CD4-positive, alpha-beta T cell treated with Interleukin-4 for 1 hour (primary cell): ENCODE results near the gene IL1RAPL1.

Experiments used
- DNase-seq, 2 donors: peaks; one replicate each; pipeline ENCODE4 v3.0.0-alpha.2; 2020 to 2022

IL1RAPL1 gene

DNA sequence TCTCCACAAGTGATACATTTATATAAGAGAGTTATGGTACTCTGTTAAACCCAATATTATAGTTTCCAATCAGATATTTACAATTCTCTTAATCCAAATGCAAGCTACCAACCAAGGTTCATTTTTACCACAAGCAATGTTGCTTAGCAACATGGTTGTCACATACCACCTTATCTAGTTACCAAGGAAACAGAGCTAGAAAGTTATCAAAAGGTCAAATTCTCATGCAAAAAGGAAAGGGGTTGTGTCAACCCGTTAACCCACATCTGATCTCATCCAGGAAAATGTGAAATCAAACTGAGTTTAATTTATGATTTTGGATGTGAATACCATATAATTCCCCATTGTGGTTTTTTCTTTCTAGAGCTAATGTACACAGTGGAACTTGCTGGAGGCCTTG, 1354.0 kb downstream of the IL1RAPL1 start:
- no peak for DNase-seq

DNA sequence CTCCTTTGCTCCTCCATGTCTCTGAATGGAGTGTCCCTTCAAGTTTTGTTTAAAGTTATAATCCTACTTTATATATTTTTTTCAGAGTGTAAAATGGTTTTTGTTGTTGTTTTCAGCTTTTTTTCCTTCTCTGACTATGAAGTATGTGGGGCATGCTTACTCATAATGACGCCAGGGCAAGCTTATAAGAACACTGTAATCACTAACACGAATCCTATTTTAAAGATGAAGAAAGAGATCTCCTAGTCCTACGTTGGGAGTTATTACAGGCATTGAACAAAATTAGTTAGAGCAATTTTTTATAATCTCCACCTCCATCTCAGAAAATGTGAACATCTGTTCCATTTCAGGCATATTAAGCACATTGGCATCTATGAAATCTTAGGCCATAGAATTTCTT, 1360.0 kb downstream of the IL1RAPL1 start:
- no peak for DNase-seq

DNA sequence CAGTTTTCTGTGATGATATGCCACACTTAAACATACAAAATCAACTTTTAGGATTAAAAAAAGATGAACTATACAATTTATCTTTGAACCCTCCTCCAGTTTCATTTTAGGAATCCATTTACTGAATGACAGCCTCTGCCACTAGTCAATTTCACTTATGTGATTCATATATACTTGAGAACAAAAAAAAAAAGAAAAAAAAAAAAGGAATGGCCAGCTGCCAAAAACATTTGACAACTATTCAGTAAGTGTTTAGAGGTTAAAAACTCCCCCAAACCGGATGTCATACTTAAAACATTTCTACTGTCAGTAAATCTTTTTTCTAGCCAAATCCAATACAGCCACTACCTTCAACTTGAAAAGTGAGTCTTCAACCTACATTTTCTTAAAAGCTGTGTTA, 1361.4 kb downstream of the IL1RAPL1 start:
- DNase-seq = no peak

DNA sequence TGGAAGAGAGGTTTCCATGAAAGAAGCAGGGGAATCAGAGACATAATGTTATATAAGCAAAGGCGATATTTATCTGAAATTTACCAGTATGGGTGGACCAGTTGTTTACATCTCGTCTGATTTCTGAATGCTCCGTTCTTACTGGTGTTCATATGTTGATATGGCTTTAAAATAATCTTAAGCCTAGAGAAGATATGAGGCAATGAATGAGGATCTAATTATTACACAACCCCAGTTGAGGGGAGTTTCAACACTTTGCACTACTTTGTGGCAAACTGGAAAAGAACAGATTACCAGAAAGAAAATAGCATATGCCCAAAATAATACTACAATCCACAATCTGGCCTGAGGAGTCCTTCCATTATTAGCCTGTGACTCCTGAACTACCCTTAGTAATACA, 1364.8 kb downstream of the IL1RAPL1 start:
- no peak for DNase-seq

DNA sequence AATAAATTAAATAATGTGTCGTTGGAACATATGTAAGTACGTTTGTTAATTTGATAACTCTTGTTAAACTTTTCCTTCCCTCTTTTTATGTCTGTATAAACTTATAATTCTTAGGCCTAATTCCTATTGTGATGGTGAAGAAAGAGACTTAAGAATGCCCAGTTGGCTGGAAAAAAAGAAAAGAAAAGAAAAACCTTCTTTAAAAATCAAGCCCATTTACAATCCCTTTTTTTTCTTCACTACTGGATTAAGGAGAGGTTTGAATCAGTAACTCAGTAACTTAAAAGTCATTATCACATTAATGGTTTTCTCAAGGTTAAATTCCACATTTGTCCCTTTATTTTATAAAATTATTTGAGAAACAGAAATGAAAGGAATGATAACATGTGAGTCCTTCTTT, 1374.8 kb downstream of the IL1RAPL1 start:
- DNase-seq = no peak

DNA sequence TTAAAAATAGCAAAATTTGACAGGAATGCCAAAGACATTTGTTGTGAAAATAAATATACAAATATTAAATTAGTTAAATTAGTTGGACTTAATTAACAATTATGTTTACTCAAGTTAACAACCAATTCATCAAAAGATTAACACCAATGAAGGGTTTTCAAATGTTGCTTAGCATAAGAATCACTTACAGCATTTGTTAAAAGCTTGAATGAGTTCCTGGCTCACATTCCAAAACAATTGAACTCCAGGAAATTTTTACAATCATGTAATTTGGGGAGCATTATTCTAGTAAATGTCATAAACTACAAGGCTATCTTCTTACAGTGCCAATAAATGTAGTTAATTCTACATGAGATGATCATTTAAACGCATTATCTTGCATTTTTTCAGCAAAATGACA, 1378.4 kb downstream of the IL1RAPL1 start:
- no peak for DNase-seq

DNA sequence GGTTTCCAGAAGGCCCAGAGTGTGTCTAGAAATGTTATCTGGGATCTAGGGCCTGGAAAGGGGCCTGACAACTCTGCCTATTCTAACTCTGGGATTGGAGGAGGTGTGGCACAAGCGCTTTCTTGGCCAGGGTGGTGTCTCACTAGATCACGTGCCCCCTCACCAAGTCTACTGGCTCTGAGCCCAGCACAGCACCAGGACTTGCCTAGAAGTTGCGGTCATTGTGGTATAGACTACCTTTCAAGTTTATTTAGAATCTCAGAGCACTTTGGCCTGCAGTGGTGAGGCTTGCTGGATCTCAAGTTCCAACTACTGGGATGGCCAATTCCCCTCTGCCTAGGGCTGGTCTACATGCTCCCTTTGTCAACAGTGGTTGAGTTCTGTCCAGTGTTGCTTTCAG, 1404.8 kb downstream of the IL1RAPL1 start:
- DNase-seq = no peak

DNA sequence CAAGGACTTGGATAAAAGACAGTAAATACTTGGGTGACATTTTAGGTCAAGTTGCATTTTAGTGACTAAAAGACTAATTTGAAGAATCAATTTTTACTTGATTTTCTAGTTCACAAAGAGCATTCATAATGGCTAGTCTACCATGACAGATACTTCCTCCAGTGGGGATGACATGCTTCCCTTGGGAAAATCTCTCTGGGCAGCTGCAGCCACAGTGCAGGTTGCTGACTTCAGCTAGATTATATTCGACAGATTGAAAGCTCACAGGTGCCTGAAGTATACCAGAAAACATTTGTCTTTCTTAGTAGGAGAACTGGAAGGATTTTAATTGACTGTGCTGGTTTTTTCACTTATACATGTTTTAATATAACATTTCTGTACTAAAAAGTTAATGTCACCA, 1418.6 kb downstream of the IL1RAPL1 start:
- no peak for DNase-seq
